HG02642 (cell line): ENCODE results near the gene FCN2.
A peak's percentile ranks its signal among the peaks of the same experiment; 100 is the strongest.

Source experiments
- ATAC-seq: cut with Tn5 transposase; IDR thresholded peaks from one replicate; pipeline ENCODE4 v1.9.1; 2021; ENCODE audit warnings: mild to moderate bottlenecking; ENCODE audit not compliant: unreplicated experiment, poor library complexity

Gene FCN2

DNA sequence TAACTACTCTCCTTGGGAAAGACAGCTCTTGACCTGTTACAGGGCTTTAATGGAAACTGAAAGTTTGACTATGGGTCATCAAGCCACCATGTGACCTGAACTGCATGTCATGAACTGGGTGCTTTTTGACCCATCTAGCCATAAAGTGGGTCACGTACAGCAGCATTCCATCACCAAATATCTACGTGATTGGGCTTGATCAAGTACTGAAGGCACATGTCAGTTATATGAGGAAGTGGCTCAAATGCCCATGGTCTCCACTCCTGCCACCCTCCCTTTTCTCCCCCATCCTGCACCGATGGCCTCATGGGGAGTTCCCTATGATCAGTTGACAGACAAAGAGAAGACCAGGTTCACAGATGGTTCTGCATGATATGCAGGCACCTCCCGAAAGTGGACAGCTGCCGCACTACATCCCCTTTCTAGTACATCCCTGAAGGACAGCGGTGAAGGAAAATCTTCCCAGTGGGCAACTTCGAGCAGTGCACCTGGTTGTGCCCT lies 44.5 kb downstream of the FCN2 start:
- no peak for ATAC-seq

DNA sequence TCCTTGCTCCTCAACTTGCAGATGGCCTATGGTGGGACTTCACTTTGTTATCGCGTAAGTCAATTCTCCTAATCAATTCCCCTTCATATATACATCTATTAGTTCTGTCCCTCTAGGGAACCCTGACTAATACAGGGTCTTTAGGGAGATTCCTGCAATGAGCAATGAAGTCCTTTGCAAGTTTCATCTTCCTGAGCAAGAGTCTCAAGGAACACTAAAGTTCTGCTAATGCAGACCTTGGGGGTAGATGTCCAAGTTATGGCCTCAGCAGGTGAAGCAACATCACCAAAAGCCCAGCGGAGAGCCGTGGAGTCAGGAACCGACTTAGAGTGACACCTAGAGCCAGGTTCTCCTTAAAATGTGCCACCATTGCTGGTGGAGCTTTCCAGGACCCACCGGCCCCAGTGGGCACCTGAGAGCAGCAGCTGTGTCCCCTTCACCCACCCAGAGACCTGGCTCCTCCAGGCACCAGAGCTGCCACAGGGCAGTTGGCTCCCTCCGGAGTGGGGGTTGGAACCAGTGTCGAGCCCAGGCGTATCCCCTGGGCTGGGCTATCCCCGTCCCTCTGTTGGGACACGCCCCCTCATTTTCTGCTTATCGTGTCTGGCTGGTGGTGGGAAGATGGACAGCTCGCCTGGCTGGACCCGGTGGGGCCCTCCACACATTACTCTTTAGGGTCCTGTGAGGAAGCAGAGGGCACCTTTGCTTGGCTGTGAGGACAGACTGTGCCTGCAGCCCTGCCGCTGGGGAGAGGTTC lies 48.0 kb downstream of the FCN2 start:
- ATAC-seq = no peak

DNA sequence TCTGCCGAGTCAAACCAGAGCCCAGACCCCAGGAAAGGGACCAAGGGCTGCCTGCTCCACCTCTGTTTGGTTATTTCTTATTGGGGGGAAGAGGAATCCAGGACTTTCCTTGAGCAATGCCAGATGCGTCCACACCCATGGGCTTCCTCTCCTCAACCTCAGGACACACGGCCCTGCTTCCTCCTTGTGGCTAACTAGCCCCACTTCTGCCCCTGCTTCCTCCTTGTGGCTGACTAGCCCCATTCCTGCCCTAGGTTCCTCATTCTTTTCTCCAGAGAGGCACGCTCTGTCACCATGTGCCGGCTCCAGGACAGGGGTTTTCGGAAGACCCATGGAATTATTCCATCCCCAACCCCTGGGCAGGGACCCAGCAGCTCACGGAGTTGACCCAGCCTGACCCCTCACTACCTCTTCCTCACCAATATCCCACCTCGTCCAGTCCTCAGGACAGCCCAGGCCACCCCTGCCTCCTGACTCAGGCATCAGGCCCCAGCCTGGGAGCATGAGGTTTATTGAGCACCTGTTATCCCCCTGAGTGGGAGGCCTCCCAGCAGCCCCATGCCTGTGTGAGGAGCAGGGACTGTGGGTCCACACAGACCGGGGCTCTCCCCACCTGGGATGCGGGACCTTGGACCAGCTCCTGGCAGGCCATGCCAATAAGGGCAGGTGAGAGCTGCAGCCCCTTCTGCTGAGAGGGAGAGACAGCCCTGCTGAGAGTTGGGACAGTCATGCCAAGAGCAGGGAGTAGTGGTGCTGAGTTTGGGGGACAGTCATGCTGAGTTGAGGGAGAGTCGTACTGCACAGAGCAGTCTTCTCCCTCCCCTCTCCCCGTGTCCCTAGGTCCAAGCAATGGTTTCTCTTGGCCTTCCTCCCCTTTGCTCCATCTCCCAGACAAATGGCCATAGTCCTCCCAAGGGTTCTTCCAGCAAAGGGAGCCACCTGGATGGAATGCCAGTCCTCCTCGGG lies 48.9 kb downstream of the FCN2 start:
- ATAC-seq = no peak

DNA sequence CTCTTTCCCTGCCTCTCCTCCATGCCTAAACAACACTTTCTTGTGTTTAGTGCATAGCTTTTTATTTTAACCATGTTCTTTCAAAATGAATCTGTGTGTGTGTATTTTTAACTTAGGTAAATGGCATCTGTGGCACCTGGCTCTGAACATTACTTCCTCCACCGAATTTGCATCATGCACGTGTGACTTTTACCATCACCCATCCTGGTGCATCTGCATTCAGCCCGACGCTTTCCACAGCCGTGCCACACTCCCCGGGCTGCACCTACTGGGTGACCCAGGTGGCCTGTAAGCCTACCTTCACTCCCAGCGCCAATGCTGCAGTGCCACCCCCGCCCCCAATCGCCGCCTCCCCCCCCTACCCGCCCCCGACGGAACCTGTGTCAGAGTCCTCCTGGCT lies 49.8 kb downstream of the FCN2 start:
- ATAC-seq = peak; percentile 64

DNA sequence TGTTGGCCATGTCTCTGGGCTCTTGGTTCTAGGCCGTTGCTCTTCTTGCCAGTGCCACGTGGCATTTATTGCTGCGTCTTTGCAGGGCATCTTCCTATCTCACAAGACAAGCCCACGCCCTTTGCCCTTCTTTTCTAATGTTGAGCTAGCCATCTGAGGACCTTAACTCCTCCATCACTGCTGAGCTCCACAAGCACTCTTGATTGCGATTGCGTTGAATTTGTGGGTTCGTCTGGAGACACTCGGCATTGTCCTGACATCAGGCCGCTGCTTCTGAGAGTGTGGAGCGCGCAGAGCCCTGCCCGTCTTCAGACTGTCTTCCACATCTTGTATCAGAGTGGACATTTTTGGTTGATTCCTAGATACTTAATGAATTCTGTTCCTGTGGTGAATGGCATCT lies 51.6 kb downstream of the FCN2 start:
- ATAC-seq = no peak

DNA sequence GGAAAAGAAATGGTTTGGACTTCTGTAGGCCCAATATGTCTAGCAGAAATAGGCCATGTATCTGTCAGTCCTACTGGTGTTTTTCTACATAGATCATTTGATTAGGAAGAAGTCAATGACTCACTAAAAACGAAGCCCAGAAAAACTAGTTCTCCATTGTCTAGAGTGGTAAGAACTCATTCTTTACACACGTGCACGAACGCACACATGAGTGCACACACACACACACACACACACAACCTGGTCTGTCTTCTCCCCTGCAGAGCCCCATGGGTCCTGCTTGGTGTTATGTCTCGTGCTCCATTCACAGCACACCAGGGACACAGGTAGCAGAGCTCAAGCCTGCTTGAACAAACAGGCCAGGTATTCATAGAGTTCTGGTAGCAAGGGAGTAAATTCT lies 52.0 kb downstream of the FCN2 start:
- no peak for ATAC-seq

DNA sequence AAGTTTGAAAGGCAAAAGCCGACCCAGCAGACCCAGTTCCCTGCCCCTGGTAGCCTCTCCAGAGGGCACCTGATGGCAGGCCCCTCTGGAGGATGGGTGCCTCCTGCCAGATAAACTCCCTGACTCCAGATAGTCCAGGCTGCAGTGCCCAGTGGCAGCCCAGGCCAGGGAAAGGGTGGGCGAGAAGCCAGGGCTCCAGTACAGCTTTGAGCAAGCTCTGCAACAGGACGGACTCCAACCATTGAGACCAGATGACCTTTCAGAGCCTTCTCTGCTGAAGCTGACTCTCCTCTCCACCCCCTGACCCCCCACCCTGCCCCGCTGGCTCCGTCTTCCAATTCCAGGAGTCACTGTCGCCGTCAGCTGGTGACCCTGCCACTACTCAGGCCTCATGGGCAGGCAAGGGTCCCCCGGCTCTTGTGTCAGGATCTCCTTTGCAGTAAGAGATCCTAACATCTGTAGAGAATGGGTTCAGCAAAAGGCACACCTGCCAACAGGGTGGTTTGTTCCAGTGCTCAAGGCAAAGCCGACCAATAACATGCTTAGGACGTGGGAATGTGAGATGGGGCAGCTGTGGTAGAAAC lies 52.6 kb downstream of the FCN2 start:
- no peak for ATAC-seq

DNA sequence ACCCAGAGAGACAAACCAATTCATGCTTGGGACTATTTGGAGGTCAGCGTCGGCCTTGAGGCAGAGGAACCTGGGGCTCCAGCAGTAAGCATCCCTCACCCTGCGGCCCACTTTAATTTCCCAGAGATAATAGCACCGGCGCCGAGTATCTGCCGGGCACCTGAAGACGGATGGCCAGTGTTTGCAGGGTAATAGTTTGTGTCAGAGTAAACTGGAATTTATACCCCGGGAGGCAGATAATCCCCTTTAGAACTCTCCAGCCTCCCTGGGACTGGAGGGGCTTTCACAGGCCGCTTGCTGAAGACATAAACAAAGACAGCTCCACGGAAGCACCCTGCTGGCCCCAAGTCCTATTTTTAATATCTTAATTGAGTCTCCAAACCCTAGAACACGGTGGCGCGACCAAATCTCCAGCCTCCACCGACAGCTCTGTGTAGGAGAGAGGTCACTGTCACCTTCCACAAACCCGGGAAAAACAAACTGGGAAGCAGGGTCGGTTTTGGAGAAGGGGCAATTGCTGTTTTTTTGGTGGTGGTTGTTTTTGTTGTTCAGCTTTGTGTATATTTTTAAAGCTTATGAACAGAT lies 54.5 kb downstream of the FCN2 start:
- ATAC-seq = no peak

DNA sequence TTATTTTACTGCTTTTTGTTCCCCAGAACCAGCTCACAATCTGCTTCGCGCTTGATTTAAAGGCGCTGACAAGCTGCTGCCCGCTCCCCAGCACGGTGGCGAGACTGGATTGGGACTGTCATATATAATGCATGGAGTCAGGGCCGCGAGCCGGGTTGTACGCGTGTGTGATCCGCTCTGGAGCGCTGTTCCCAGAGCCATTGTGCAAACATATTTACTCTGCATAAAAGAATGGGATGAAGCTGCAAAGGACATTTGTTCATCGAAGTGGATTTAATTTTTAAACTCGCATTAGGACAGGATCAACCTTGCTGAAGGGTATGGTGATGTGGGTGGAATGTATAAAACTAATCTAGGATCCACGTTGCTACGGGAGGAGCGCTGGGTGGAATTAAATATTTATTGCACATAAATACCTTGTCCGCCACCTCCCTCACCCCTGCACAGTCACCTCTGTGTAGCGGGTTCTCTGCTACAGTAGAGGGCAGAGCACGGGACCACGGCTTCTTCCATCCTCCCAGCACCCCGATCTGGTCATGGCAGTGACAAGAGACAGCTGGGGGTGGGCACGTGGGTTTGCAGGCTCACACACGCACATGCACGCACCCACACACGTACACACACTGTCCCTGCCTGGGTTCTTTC lies 55.2 kb downstream of the FCN2 start:
- no peak for ATAC-seq

DNA sequence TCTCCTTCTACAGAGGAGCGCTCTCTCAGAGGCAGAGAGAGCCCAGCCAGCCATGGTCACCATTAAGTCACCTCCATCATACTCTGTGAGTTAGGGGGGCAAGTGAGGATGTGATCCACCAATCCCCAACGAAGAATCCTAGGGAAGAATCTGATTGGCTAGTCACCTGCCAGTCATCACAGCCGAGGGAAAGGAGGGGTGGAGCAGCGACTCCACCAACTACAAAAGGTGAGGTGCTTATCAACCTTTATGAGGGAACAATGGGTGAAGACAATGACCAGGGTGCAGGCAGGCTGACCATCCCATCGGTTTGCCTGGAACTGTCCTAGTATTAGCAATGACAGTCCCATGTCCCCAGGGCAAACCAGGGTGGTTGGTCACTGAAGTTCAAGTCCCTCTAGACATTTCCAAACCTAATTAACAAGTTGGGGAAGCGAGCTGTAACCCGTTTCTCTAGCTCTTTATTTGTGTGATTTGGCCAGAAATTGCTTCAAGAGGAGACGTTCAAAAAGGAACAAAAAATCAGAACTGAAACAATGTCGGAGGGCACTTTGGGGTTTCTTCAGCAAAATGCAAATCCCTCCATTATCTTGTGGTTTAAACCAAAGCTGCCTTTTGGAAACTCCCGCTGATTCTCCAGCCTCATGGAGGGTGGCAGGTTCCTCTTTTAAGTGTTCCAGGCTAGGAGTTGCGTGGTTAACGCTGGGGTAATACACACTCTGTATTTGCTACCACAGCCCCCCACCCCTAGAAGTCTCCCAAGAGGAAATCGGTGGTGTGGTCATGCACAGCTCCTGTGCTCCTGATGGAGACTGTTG lies 55.9 kb downstream of the FCN2 start:
- ATAC-seq = peak; percentile 49
